ENCODE data around the gene ZNF550. TPM values are rescaled to one million over a fixed set of nuclear protein-coding genes. Genes with fewer than 3 reads are reported as not detected.
"Not testable (repeated sequence)": the region's sequence is repeated elsewhere in the genome, so short reads cannot be mapped to it uniquely, and the experiment has no call there.

ZNF550 gene
- total RNA-seq, 1 experiment from 2014 or later: 18.2 TPM

DNA sequence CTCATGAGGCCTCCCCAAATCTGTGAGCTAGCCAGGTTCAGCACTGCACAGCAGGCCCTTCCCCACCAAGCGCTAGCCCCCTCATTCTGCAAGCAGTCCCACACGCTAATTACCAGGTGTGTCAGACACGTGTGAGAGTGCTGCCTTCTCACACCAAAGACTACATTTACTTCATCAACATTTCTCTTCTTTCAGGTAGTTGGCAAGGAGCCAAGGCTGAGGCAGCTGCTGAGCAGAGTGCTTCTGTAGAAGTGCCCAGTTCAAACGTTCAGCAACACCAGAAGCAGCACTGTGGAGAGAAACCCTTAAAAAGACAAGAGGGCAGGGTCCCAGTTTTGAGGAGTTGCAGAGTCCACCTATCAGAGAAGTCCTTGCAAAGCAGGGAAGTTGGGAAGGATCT is 53.5 kb downstream of the ZNF550 start:
- Histone ChIP-seq H2AFZ (no peak overlapping the region), H3K27ac (no peak overlapping the region), H3K9me3 (ENCODE audit: insufficient read depth, low read depth) (peaks cover 30% of the 10 kb centered on the region; the same call in 1 of the 2 replicates), H3K27me3 (ENCODE audit: insufficient read depth, low read depth) (no peaks in the 10 kb centered on the region), H3K4me1 (replicated peaks; ENCODE audit: insufficient read depth) (no peaks in the 10 kb centered on the region), H3K36me3 (ENCODE audit: low read depth) (peaks cover 61% of the 10 kb centered on the region), H3K4me2 (no peak overlapping the region), H3K79me2 (ENCODE audit: low read depth) (peaks cover 22% of the 10 kb centered on the region), H3K9me2 (ENCODE audit: insufficient read depth) (no peaks in the 10 kb centered on the region), H3F3A (ENCODE audit: insufficient read depth, low read depth) (no peaks in the 10 kb centered on the region; the same call in 1 of the 2 replicates), H3K4me3 (no peak overlapping the region), H4K20me1 (ENCODE audit: insufficient read depth) (no peaks in the 10 kb centered on the region)
- BruUV-seq (replicated peaks): no TSS peak
- ChIA-PET CTCF (no interaction called here), POLR2A (ENCODE audit: unreplicated experiment) (no interaction called here)
- intact Hi-C loops (cut with micrococcal nuclease; ENCODE audit: unreplicated experiment): no loop called here
- TF ChIP-seq, protein P1, sequence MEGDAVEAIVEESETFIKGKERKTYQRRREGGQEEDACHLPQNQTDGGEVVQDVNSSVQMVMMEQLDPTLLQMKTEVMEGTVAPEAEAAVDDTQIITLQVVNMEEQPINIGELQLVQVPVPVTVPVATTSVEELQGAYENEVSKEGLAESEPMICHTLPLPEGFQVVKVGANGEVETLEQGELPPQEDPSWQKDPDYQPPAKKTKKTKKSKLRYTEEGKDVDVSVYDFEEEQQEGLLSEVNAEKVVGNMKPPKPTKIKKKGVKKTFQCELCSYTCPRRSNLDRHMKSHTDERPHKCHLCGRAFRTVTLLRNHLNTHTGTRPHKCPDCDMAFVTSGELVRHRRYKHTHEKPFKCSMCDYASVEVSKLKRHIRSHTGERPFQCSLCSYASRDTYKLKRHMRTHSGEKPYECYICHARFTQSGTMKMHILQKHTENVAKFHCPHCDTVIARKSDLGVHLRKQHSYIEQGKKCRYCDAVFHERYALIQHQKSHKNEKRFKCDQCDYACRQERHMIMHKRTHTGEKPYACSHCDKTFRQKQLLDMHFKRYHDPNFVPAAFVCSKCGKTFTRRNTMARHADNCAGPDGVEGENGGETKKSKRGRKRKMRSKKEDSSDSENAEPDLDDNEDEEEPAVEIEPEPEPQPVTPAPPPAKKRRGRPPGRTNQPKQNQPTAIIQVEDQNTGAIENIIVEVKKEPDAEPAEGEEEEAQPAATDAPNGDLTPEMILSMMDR (conservative IDR thresholded peaks at IDR 0.05): no peak
- no peak for TF ChIP-seq EZH2 (IDR thresholded peaks at IDR 0.05; ENCODE audit: low read depth)
- DNase-seq: no peak

DNA sequence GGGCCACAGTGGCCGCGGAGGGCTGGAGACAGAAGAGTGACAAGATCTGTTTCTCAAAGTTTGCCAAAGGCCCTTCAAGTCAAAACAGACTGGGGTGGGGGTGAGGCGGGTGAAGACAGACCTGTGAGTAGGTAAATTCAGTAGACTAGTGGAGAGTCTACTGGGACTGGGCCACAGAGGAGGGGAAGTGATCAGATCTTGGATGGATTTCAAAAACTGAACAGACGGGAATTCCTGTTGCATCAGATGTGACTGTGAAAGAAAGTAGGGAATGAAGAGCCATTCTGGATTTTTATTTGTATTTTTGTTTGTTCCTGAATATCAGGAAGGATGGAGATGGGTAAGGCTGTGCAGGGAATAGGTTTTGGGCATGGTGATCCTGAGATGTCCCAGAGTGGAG is 59.3 kb downstream of the ZNF550 start:
- POLR2A ChIA-PET (ENCODE audit: unreplicated experiment): interaction anchor here (0.6 kb wide), 2 partner anchors 151 to 544 kb away, joined by 3 to 6 read pairs; no protein-coding TSS in a partner anchor

DNA sequence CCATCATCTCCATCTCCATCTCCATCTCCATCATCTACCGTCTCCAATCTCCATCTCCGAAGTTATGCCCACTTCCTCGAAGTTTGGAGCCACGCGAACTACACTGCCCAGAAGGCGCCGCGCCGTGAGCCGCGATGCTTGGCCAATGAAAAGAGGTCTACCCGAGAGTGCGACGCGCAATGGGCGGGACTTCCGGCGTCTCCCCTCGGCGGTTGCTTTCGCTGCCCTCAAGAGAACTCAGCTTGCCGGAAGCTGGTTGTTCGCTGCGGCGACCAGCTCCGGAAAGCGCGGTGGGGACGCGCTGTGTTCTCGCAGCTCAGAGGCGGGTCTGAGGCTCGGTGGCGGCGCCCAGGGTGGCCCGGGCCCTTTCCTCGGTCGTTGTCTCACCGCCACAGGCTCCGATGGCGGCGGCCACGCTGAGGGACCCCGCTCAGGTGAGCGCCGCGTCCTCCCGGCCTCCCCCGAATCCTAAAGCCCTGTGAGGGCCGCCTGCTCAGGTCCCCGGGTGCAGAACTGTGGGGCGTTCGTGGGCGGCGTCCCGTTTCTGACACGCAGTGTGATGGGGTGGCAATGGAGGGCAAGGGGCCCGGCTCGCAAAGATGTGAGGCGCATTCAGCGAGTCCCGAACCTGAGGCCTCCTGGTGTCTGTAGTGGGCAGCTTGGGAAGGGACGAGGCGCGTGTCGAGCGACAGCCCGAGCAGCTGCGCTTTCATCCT is 59.8 kb downstream of the ZNF550 start, which contains the start of gene ZNF773:
ZNF773 (plus strand) TSS at position 259 of the 716 bp plus-strand sequence; CDS start at position 402, 143 bp downstream.
- POLR2A ChIA-PET (ENCODE audit: unreplicated experiment): interaction anchor here (0.6 kb wide), 5 partner anchors 16 to 545 kb away, joined by 3 to 6 read pairs (median 3); partner anchors contain the start of gene ZNF749
- CTCF ChIA-PET: not testable (repeated sequence)
- H3K4me3 ChIP-seq: peak within 1 kb of the TSS; percentile 91

More for the DNA sequence above, 59.3 kb downstream of the ZNF550 start:
- Histone ChIP-seq H3K4me3 (peak overlapping the region; percentile 91), H3K9me3 (ENCODE audit: insufficient read depth, low read depth) (peaks cover 24% of the 10 kb centered on the region; the same call in 1 of the 2 replicates), H3K36me3 (ENCODE audit: low read depth) (peaks cover 29% of the 10 kb centered on the region), H3K79me2 (ENCODE audit: low read depth) (peaks cover 31% of the 10 kb centered on the region), H3K4me2 (peak overlapping the region; percentile 87)
- BruUV-seq (replicated peaks); CTCF ChIA-PET; H3K9me2 ChIP-seq (ENCODE audit: insufficient read depth); intact Hi-C loops (cut with micrococcal nuclease; ENCODE audit: unreplicated experiment); DNase-seq; H2AFZ ChIP-seq; H3K27ac ChIP-seq; H3K4me1 ChIP-seq (replicated peaks; ENCODE audit: insufficient read depth); H4K20me1 ChIP-seq (ENCODE audit: insufficient read depth); H3K27me3 ChIP-seq (ENCODE audit: insufficient read depth, low read depth); H3F3A ChIP-seq (ENCODE audit: insufficient read depth, low read depth): not testable (repeated sequence)

DNA sequence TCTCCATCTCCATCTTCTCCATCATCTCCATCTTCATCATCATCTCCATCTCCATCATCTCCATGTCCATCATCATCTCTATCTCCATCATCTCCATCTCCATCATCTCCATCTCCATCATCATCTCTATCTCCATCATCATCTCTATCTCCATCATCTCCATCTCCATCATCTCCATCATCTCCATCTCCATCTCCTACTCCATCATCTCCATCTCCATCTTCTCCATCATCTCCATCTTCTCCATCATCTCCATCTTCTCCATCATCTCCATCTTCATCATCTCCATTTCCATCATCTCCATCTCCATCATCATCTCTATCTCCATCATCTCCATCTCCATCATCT is 60.4 kb downstream of the ZNF550 start:
- intact Hi-C loops (cut with micrococcal nuclease; ENCODE audit: unreplicated experiment): loop anchor here (1.0 kb wide), 1 partner anchor 28 kb away; the partner anchor contains the start of gene ZNF549
- CTCF ChIA-PET: not testable (repeated sequence)
- peaks cover 24% of the 10 kb centered on the region; the same call in 1 of the 2 replicates for H3K9me3 ChIP-seq (ENCODE audit: insufficient read depth, low read depth)

More for the DNA sequence above, 59.8 kb downstream of the ZNF550 start, which contains the start of gene ZNF773:
- DNase-seq: peak; percentile 93 to 94
- BruUV-seq (replicated peaks): TSS peak; percentile 48
- not testable (repeated sequence) for H3F3A ChIP-seq (ENCODE audit: insufficient read depth, low read depth); H3K4me1 ChIP-seq (replicated peaks; ENCODE audit: insufficient read depth); H3K27me3 ChIP-seq (ENCODE audit: insufficient read depth, low read depth); H3K9me2 ChIP-seq (ENCODE audit: insufficient read depth); H4K20me1 ChIP-seq (ENCODE audit: insufficient read depth)
- peak within 1 kb of the TSS; percentile 43; the same call in 1 of the 2 replicates for H3K27ac ChIP-seq
- peak within 1 kb of the TSS; percentile 87 for H3K4me2 ChIP-seq
- peaks cover 28% of the 10 kb centered on the region for H3K36me3 ChIP-seq (ENCODE audit: low read depth)
- H2AFZ ChIP-seq: peak within 1 kb of the TSS; percentile 91
- H3K79me2 ChIP-seq (ENCODE audit: low read depth): peaks cover 31% of the 10 kb centered on the region
- intact Hi-C loops (cut with micrococcal nuclease; ENCODE audit: unreplicated experiment): loop anchor here (1.0 kb wide), 1 partner anchor 27 kb away; the partner anchor contains the start of gene ZNF549
- H3K9me3 ChIP-seq (ENCODE audit: insufficient read depth, low read depth): peaks cover 24% of the 10 kb centered on the region; the same call in 1 of the 2 replicates

DNA sequence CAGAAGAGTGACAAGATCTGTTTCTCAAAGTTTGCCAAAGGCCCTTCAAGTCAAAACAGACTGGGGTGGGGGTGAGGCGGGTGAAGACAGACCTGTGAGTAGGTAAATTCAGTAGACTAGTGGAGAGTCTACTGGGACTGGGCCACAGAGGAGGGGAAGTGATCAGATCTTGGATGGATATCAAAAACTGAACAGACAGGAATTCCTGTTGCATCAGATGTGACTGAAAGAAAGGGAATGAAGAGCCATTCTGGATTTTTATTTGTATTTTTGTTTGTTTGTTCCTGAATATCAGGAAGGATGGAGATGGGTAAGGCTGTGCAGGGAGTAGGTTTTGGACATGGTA is 71.4 kb downstream of the ZNF550 start:
- Histone ChIP-seq H3K4me3 (peak overlapping the region; percentile 52), H3K36me3 (ENCODE audit: low read depth) (peaks cover 19% of the 10 kb centered on the region; the same call in 1 of the 2 replicates), H3K4me2 (peak overlapping the region; percentile 76)
- intact Hi-C loops (cut with micrococcal nuclease; ENCODE audit: unreplicated experiment); CTCF ChIA-PET; BruUV-seq (replicated peaks); DNase-seq; H3K9me2 ChIP-seq (ENCODE audit: insufficient read depth); H2AFZ ChIP-seq; H3K9me3 ChIP-seq (ENCODE audit: insufficient read depth, low read depth); H4K20me1 ChIP-seq (ENCODE audit: insufficient read depth); H3K4me1 ChIP-seq (replicated peaks; ENCODE audit: insufficient read depth); H3F3A ChIP-seq (ENCODE audit: insufficient read depth, low read depth); H3K27ac ChIP-seq; H3K79me2 ChIP-seq (ENCODE audit: low read depth); H3K27me3 ChIP-seq (ENCODE audit: insufficient read depth, low read depth); POLR2A ChIA-PET (ENCODE audit: unreplicated experiment): not testable (repeated sequence)

More for the DNA sequence above, 60.4 kb downstream of the ZNF550 start:
- peaks cover 31% of the 10 kb centered on the region for H3K79me2 ChIP-seq (ENCODE audit: low read depth)
- H3K9me2 ChIP-seq (ENCODE audit: insufficient read depth); BruUV-seq (replicated peaks); H4K20me1 ChIP-seq (ENCODE audit: insufficient read depth); H3F3A ChIP-seq (ENCODE audit: insufficient read depth, low read depth); H3K27ac ChIP-seq; H3K4me1 ChIP-seq (replicated peaks; ENCODE audit: insufficient read depth); H3K4me2 ChIP-seq; H2AFZ ChIP-seq; H3K27me3 ChIP-seq (ENCODE audit: insufficient read depth, low read depth); H3K4me3 ChIP-seq; DNase-seq: not testable (repeated sequence)
- POLR2A ChIA-PET (ENCODE audit: unreplicated experiment): interaction anchor here (0.6 kb wide), 3 partner anchors 16 to 64 kb away, joined by 3 to 4 read pairs (median 3); partner anchors contain the start of gene ZNF749
- peaks cover 32% of the 10 kb centered on the region for H3K36me3 ChIP-seq (ENCODE audit: low read depth)

DNA sequence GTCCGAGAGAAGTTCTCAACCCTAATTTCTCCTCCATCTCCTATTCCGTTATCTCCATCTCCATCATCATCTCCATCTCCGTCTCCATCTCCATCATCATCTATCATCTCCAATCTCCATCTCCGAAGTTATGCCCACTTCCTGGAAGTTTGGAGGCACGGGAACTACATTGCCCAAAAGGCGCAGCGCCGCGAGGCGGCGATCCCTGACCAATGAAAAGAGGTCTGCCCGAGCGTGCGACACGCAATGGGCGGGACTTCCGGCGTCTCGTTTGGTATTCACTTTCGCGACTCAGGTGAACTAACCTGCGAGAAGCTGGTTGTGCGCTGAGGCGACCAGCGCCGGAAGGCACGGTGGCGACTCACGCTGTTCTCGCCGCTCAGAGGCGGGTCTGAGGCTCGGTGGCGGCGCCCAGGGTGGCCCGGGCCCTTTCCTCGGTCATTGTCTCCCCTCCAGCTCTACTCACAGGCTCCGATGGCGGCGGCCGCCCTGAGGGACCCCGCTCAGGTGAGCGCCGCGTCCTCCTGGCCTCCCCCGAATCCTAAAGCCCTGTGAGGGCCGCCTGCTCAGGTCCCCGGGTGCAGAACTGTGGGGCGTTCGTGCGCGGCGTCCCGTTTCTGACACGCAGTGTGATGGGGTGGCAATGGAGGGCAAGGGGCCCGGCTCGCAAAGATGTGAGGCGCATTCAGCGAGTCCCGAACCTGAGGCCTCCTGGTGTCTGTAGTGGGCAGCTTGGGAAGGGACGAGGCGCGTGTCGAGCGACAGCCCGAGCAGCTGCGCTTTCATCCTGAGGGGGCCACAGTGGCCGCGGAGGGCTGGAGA is 72.0 kb downstream of the ZNF550 start, which contains the start of gene ZNF419:
ZNF419 (plus strand) TSS at position 274 of the 822 bp plus-strand sequence; CDS start at position 475, 201 bp downstream.
- Histone ChIP-seq H3K27ac (0 out of 2 replicates have a peak within 1 kb of the TSS, but pooled peaks have one; percentile 53), H3K4me3 (peak within 1 kb of the TSS; percentile 98), H3K36me3 (ENCODE audit: low read depth) (peaks cover 13% of the 10 kb centered on the region; the same call in 1 of the 2 replicates), H2AFZ (peak within 1 kb of the TSS; percentile 86), H3K4me2 (peak within 1 kb of the TSS; percentile 76)
- H4K20me1 ChIP-seq (ENCODE audit: insufficient read depth); H3K79me2 ChIP-seq (ENCODE audit: low read depth); CTCF ChIA-PET; H3K9me3 ChIP-seq (ENCODE audit: insufficient read depth, low read depth); H3K9me2 ChIP-seq (ENCODE audit: insufficient read depth); H3K27me3 ChIP-seq (ENCODE audit: insufficient read depth, low read depth); H3K4me1 ChIP-seq (replicated peaks; ENCODE audit: insufficient read depth); H3F3A ChIP-seq (ENCODE audit: insufficient read depth, low read depth): not testable (repeated sequence)
- TSS peak; percentile 36 for BruUV-seq (replicated peaks)
- POLR2A ChIA-PET (ENCODE audit: unreplicated experiment): interaction anchor here (0.6 to 0.7 kb wide), 3 partner anchors 52 to 227 kb away, joined by 3 to 4 read pairs (median 3); no protein-coding TSS in a partner anchor
- DNase-seq: peak; percentile 90 to 95
- intact Hi-C loops (cut with micrococcal nuclease; ENCODE audit: unreplicated experiment): loop anchor here (1.0 kb wide), 3 partner anchors 10 to 136 kb away; partner anchors contain the start of genes ZNF304, ZNF749 and ZNF772
